Activated CD8-positive, alpha-beta memory T cell treated with anti-CD3 and anti-CD28 coated beads for 36 hours (primary cell): ENCODE results near the gene DHRSX. TPM values are rescaled to one million over a fixed set of nuclear protein-coding genes. Genes with fewer than 3 reads are reported as not detected.

Experiments used
- CTCF ChIA-PET: fragments of 350-600 bp; sonication (Branson Sonifier 250); formaldehyde crosslinking; loops from one replicate; lab custom pipeline; 2021; ENCODE audit warnings: antibody characterized with exemption; lab: Charles Lee
- POLR2A ChIA-PET: fragments of 350-600 bp; sonication (Branson Sonifier 250); formaldehyde crosslinking; loops from one replicate; lab custom pipeline; 2021; ENCODE audit warnings: antibody characterized with exemption; lab: Charles Lee
- total RNA-seq, 2 experiments: library from RNA; stranded (reverse); gene quantifications; one replicate each; pipeline ENCODE4 v1.2.3, GENCODE V29; 2021

Gene DHRSX
- total RNA-seq, 2 experiments from 2014 or later = 27.8 to 29.2 TPM

GRCh38 chrX:2501559-2502102 is 855 bp upstream of the DHRSX start:
- ChIA-PET CTCF (no interaction called here), POLR2A (no interaction called here)

- CTCF ChIA-PET = no interaction called here
- POLR2A ChIA-PET = no interaction called here
Measured at GRCh38 chrX:2500091-2500802, 529 bp downstream of the DHRSX start.

DNA sequence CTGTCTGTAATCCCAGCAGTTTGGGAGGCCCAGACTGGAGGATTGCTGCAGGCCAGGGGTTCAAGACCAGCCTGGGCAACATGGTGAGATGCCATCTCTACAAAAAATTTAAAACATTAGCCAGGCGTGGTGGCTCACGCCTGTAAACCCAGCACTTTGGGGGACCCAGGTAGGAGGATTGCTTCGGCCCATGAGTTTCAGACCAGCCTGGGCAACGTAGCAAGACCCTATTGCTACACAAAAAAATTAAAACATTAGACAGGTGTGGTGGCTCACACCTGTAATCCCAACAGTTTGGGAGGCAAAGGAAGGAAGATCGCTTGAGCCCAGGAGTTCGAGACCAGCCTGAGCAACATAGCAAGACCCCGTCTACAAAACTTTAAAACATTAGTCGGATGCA is 1.3 kb downstream of the DHRSX start:
- POLR2A ChIA-PET = no interaction called here
- CTCF ChIA-PET = no interaction called here

DNA sequence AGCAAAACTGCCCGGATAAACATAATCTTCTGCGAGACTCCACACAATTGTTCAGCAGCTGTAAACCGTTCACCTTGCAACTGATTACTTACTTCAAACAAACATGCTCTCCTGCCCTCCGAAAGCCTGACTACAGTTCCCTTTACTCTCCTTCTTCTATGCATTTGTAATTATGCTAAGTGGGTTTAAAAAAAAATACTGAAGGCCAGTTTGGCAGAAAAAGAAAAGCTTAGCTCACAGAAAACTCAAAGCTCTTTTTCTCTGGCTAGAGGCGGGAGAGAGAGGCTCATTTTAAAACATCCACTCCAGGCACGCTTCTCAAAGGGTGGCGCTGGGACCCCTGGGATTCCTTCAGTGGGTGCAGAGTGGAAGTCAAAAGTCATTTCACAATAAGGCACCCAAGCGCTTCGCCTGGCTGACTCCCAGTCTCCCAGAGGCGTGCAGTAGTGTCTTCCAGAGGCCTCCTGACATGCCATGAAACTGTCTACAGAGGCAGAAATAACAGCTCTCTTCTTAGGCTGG is 1.9 kb downstream of the DHRSX start:
- ChIA-PET POLR2A (no interaction called here), CTCF (no interaction called here)

DNA sequence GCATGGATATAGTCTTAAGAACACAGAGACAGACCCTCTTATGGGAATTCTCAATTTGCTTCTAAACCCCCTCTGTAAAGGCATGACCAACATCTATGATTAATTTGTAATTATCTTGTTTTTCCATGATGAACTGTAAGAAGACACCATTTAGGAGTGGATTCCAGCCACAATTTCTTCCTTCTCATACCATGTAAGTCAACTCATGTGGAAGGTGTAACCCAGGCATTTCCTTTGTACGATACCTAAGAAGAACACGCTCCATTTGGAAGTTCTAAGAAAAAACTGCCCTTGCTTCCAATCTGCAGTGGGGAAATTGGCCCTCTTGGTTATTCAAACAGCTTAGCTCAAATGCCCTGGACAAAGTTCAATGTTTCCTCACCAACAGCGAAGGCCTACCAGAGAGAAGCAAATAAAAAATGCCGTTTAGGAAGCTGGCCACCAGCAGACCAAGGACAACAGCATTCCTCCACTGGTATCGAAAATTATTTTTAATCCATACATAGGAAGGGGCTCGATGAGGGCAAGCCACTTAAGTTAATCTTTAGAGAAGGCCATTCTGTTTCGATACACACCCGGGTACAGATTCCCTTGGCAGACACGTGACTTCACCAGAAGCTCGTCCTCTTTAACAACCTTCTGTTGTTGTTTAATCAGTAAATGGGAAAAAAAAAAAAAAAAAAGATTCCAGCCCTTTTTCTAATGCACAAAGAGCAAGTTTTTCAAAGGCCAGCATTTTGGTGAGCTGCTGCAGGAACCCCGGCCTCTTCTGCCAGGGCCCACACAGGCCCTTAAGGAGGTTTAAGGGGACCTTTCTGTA is 2.6 kb downstream of the DHRSX start:
- ChIA-PET CTCF (no interaction called here), POLR2A (no interaction called here)

- ChIA-PET POLR2A (no interaction called here), CTCF (no interaction called here)
Measured at GRCh38 chrX:2495595-2495994, 5.2 kb downstream of the DHRSX start.

GRCh38 chrX:2492531-2493218 is 8.1 kb downstream of the DHRSX start:
- POLR2A ChIA-PET = no interaction called here
- CTCF ChIA-PET = no interaction called here

DNA sequence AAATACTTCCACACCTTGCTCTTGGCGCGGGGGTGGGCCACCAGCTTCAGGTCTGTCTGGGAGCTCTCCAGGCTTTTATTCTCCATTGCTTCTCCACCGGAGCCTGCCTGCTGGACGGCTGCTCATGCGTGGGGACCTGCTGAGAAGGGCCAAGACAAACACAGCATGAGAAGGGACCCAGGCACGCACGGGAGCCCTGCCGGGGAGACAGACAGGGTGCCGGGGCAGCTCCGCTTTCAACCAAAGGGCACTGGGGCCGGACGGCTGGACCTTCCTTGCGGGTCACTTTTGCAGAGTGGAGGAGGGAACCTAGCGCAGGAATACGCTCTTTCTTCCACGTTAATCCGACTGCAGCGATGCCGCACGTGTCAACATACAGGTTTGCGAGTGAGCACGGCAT is 10.1 kb downstream of the DHRSX start:
- ChIA-PET CTCF (no interaction called here), POLR2A (no interaction called here)

- POLR2A ChIA-PET = no interaction called here
- CTCF ChIA-PET = no interaction called here
Measured at GRCh38 chrX:2489446-2490445, 11.0 kb downstream of the DHRSX start.

DNA sequence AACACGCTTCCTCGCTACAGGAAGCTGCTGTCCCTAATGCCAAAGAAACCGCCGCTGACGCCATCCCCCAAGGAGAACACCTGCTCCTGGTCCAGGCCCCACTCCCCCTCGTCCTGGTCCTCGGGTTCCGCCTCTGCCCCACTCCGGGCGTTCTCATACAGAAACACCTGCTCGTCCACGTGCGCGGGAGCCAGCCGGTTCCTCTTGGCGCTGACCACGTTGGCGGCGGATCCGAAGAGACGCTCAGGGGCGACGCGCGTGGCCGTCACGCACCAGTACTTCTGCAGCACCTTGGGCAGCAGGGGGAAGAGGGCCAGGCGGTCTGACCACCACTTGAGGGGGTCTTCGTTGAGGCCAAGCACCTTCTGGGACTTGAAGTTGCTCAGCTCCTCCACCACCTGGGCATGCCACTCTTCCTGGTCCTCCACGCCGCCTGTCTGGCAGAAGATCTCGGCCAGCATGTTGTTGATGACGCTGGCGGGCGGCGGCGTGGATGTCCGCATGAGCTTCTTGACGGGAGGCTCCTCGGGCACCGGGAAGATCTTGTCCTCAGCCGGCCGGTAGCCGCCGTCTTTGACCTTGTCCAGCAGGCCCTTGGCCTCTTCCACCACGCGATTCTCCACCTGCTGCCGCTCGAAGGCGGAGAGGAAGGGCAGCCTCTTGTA is 12.0 kb downstream of the DHRSX start:
- CTCF ChIA-PET = no interaction called here

GRCh38 chrX:2487366-2487765 is 13.4 kb downstream of the DHRSX start:
- POLR2A ChIA-PET = no interaction called here
- CTCF ChIA-PET = no interaction called here

More for the DNA sequence above, 12.0 kb downstream of the DHRSX start:
- POLR2A ChIA-PET = no interaction called here

- CTCF ChIA-PET = no interaction called here
- POLR2A ChIA-PET = no interaction called here
Measured at GRCh38 chrX:2486476-2487133, 14.2 kb downstream of the DHRSX start.

DNA sequence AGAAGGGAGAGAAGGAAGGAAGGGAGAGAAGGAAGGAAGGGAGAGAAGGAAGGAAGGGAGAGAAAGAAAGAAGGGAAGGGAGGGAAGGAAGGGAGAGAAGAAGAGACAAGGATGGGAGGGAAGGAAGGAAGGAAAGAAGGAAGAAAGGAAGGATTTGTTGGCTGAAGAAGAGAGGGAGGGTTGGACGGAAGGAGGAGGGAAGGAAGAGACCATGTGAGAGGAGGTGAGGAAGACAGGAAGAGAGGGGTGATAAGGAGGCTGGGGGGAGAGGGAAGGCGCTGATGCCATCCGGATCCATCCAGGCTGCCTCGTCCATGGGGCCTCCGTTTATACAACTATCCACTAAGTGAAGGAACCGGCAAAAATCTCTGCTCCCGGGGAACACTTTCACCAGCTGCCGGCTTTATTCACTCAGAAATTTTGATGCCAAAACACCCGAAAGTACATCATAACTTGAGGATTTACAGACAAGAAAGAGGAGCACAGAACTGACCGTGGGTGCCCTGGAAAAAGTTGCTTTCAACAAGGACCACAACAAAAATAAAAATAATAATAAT is 14.9 kb downstream of the DHRSX start:
- CTCF ChIA-PET = no interaction called here

DNA sequence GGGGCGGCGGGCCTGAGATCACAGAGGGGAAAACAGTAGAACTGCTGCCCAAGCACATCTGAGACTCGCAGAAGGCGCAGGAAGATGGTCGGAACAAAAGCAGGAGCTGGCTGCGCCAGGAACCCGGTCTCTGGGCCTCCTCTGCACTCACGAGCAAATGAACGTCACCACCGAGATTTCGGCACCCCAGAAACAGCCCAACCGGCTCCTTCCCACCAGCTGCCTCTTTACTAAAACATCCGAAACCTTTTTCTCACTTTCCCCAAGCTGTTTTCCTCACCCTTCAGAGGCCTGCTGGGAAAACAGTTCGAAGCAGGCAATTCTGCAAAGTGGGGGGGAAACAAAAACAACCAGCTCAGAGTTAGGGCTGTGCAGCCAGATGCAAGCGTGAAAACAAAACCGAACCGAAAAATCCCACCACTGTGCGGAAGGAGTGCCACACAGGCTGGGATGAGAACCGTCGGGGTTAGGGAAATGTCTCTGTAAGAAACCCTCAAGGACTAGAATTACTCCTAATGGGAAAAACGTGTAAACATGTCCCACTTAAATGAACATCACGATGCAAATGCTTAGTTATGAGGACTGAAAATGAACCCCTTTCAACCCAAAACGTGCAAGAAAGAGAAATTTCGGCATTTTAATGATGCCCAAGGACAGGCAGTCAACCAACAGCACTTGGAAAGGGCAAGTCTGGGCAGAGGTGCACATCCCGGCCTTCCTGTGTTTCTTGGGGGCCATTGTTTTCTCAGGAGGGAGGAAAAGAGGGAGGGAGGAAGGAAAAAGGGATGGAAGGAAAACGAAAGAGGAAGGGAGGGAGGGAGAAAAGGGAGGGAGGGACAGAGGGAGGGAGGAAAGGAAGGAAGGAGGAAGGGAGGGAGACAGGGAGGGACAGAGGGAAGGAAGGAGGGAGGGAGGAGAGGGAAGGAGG is 15.8 kb downstream of the DHRSX start:
- ChIA-PET POLR2A (no interaction called here), CTCF (no interaction called here)

More for the DNA sequence above, 14.9 kb downstream of the DHRSX start:
- POLR2A ChIA-PET = no interaction called here

GRCh38 chrX:2484256-2484655 is 16.5 kb downstream of the DHRSX start:
- ChIA-PET CTCF (no interaction called here), POLR2A (no interaction called here)

- ChIA-PET POLR2A (no interaction called here), CTCF (no interaction called here)
Measured at GRCh38 chrX:2483398-2484060, 17.2 kb downstream of the DHRSX start.
